NCI-H1694 (cell line): ENCODE results near the gene SNAI3.

Experiments
- DNase-seq: peaks from one replicate; lab custom pipeline; 2025; lab: John Stamatoyannopoulos, UW

Gene SNAI3

GRCh38 chr16:88649924-88650748, 36.2 kb downstream of the SNAI3 start:
- no peak for DNase-seq

- no peak for DNase-seq
Observed at GRCh38 chr16:88649195-88649923, 36.9 kb downstream of the SNAI3 start.

GRCh38 chr16:88647178-88648070, 38.9 kb downstream of the SNAI3 start:
- DNase-seq: no peak

GRCh38 chr16:88646345-88647034, 39.8 kb downstream of the SNAI3 start:
- no peak for DNase-seq

GRCh38 chr16:88645941-88646340, 40.4 kb downstream of the SNAI3 start:
- no peak for DNase-seq

GRCh38 chr16:88645455-88645854, 40.9 kb downstream of the SNAI3 start:
- no peak for DNase-seq

- DNase-seq: no peak
Observed at GRCh38 chr16:88643644-88643932, 42.7 kb downstream of the SNAI3 start.

GRCh38 chr16:88642881-88643643, 43.2 kb downstream of the SNAI3 start:
- no peak for DNase-seq

GRCh38 chr16:88640498-88641247, 45.6 kb downstream of the SNAI3 start:
- no peak for DNase-seq

GRCh38 chr16:88640039-88640495, 46.2 kb downstream of the SNAI3 start:
- no peak for DNase-seq

GRCh38 chr16:88639231-88640038, 46.9 kb downstream of the SNAI3 start:
- no peak for DNase-seq

- no peak for DNase-seq
Observed at GRCh38 chr16:88638323-88639230, 47.7 kb downstream of the SNAI3 start, which contains the start of gene IL17C. Gene IL17C (plus strand): TSS chr16:88638572. CDS start chr16:88638642, 70 bp downstream.

GRCh38 chr16:88636488-88637265, 49.6 kb downstream of the SNAI3 start:
- DNase-seq: no peak

- no peak for DNase-seq
Observed at GRCh38 chr16:88635671-88636319, 50.5 kb downstream of the SNAI3 start.

GRCh38 chr16:88634994-88635670, 51.2 kb downstream of the SNAI3 start:
- no peak for DNase-seq
